H1 (cell line): ENCODE data around the gene PAQR4. TPM values are rescaled to one million over a fixed set of nuclear protein-coding genes. Genes with fewer than 3 reads are reported as not detected.

Experiments used
- FOSL1 ChIP-seq: IDR thresholded peaks from 2 replicates; pipeline ENCODE4 v1.6.1; 2011; ENCODE audit warnings: mild to moderate bottlenecking, low read depth, low read length, moderate library complexity; ENCODE audit not compliant: insufficient read depth
- HDAC6 ChIP-seq: IDR thresholded peaks from one replicate; pipeline ENCODE4 v1.7.1; 2012; ENCODE audit warnings: low read depth, mild to moderate bottlenecking, inconsistent platforms, low read length, moderate library complexity
- KDM4A ChIP-seq: IDR thresholded peaks from one replicate; pipeline ENCODE4 v1.7.1; 2012; ENCODE audit warnings: low read depth, mild to moderate bottlenecking, moderate library complexity, low read length, inconsistent platforms; ENCODE audit not compliant: severe bottlenecking
- NANOG ChIP-seq: IDR thresholded peaks from 2 replicates; pipeline ENCODE4 v1.6.1; 2011; ENCODE audit warnings: low read length, low read depth, mild to moderate bottlenecking, inconsistent platforms; ENCODE audit not compliant: insufficient read depth, poor library complexity, severe bottlenecking
- RFX5 ChIP-seq: IDR thresholded peaks from 2 replicates; pipeline ENCODE4 v1.6.1; 2011; ENCODE audit warnings: low read depth, low read length, improper control_type of control experiment, borderline replicate concordance
- SP1 ChIP-seq: IDR thresholded peaks from 2 replicates; pipeline ENCODE4 v1.6.1; 2011; ENCODE audit warnings: low read depth, low read length
- TBP ChIP-seq: IDR thresholded peaks from 2 replicates; pipeline ENCODE4 v1.6.1; 2011; ENCODE audit warnings: low read depth, low read length, improper control_type of control experiment
- USF2 ChIP-seq: IDR thresholded peaks from 2 replicates; pipeline ENCODE4 v1.6.1; 2011; ENCODE audit warnings: low read length, improper control_type of control experiment
- polyA plus RNA-seq, 7 experiments: library from polyadenylated mRNA; depleted of rRNA in 3 of 7; stranded (reverse) in 5 of 7; unstranded in 2 of 7; fragments of >200 nt in 5 of 7; fragments of 200-250 nt in 2 of 7; gene quantifications; 1 replicate in 5 of 7; 2 replicates in 1 of 7; 4 replicates in 1 of 7; pipeline versions ENCODE4 v1.2.1 to v1.2.3, GENCODE V29; 2011 to 2013; ENCODE audit warnings: missing spikeins in 2 of 7, mixed read lengths in 2 of 7
- total RNA-seq: library from RNA; stranded (reverse); fragmentation: NEBNext Ultra II Directional; extraction: Animal tissue kit (Norgen Biotek cat#: 25700); gene quantifications from 2 replicates; pipeline ENCODE4 v1.2.1, GENCODE V29; 2021

PAQR4 gene
- total and polyA plus RNA-seq, 2 of the 8 experiments (the other 6 are each of a cell fraction or from before 2014, with no cell fraction given) = 28.2 to 34.6 TPM

GRCh38 chr16:2946649-2947048 is 22.5 kb upstream of the PAQR4 start (continued):
- TF ChIP-seq USF2 (no peak), RFX5 (no peak), HDAC6 (no peak), FOSL1 (no peak), SP1 (no peak), TBP (no peak), KDM4A (no peak), NANOG (no peak)
